RWPE2 (cell line): ENCODE measurements around the gene TGM2.

Source experiments
- ATAC-seq: fragments of 200-7000 bp; cut with Tn5 transposase; 3 replicates; pipeline ENCODE4 v1.9.1; 2021; ENCODE audit warnings: low read depth
- DNase-seq: peaks from one replicate; pipeline ENCODE4 v3.0.0-alpha.2; 2020; ENCODE audit warnings: low spot score
- H3K27ac ChIP-seq: fragments of 450-650 bp; 2 replicates; pipeline ENCODE4 v1.5.1; 2017; ENCODE audit warnings: mild to moderate bottlenecking; ENCODE audit not compliant: poor library complexity, severe bottlenecking
- H3K27me3 ChIP-seq: fragments of 250-450 bp; sonication (Bioruptor Pico); 2 replicates; pipeline ENCODE4 v1.5.1; 2021; ENCODE audit warnings: mild to moderate bottlenecking, moderate library complexity; ENCODE audit not compliant: insufficient read depth, poor library complexity, severe bottlenecking
- H3K36me3 ChIP-seq: fragments of 250-450 bp; sonication (Bioruptor Pico); 2 replicates; pipeline ENCODE4 v1.5.1; 2020; ENCODE audit warnings: low read depth, mild to moderate bottlenecking, moderate library complexity
- H3K4me1 ChIP-seq: fragments of 250-450 bp; sonication (Bioruptor Pico); 2 replicates; pipeline ENCODE4 v1.5.1; 2021; ENCODE audit warnings: mild to moderate bottlenecking, moderate library complexity; ENCODE audit not compliant: insufficient read depth, poor library complexity, severe bottlenecking
- H3K4me3 ChIP-seq: fragments of 250-450 bp; sonication (Bioruptor Pico); 2 replicates; pipeline ENCODE4 v1.5.1; 2021; ENCODE audit warnings: mild to moderate bottlenecking, moderate library complexity; ENCODE audit not compliant: severe bottlenecking
- H3K9me3 ChIP-seq: fragments of 250-450 bp; sonication (Bioruptor Pico); 2 replicates; pipeline ENCODE4 v1.5.1; 2021; ENCODE audit warnings: mild to moderate bottlenecking, moderate library complexity; ENCODE audit not compliant: severe bottlenecking
- CTCF ChIP-seq: fragments of 450-650 bp; IDR thresholded peaks from one replicate; pipeline ENCODE4 v1.5.1; 2017; ENCODE audit warnings: mild to moderate bottlenecking, moderate library complexity; ENCODE audit not compliant: poor library complexity, severe bottlenecking

Gene TGM2

GRCh38 chr20:38211200-38212097 is 46.4 kb upstream of the TGM2 start:
- ATAC-seq = no peak
- peak overlapping the region; percentile 52 for H3K27ac ChIP-seq
- no peaks in the 10 kb centered on the region for H3K27me3 ChIP-seq
- peak; percentile 71 for DNase-seq
- H3K9me3 ChIP-seq = no peaks in the 10 kb centered on the region
- TF ChIP-seq CTCF = no peak
- no peak overlapping the region for H3K4me3 ChIP-seq
- no peaks in the 10 kb centered on the region for H3K36me3 ChIP-seq
- peaks cover 16% of the 10 kb centered on the region for H3K4me1 ChIP-seq

- peaks cover 16% of the 10 kb centered on the region for H3K4me1 ChIP-seq
- no peaks in the 10 kb centered on the region for H3K36me3 ChIP-seq
- DNase-seq = peak; percentile 87
- peak overlapping the region; percentile 52 for H3K27ac ChIP-seq
- no peaks in the 10 kb centered on the region for H3K27me3 ChIP-seq
- TF ChIP-seq CTCF = no peak
- no peaks in the 10 kb centered on the region for H3K9me3 ChIP-seq
- H3K4me3 ChIP-seq = no peak overlapping the region
- ATAC-seq = peak; percentile 66
Measured at GRCh38 chr20:38210741-38211140, 45.7 kb upstream of the TGM2 start.

DNA sequence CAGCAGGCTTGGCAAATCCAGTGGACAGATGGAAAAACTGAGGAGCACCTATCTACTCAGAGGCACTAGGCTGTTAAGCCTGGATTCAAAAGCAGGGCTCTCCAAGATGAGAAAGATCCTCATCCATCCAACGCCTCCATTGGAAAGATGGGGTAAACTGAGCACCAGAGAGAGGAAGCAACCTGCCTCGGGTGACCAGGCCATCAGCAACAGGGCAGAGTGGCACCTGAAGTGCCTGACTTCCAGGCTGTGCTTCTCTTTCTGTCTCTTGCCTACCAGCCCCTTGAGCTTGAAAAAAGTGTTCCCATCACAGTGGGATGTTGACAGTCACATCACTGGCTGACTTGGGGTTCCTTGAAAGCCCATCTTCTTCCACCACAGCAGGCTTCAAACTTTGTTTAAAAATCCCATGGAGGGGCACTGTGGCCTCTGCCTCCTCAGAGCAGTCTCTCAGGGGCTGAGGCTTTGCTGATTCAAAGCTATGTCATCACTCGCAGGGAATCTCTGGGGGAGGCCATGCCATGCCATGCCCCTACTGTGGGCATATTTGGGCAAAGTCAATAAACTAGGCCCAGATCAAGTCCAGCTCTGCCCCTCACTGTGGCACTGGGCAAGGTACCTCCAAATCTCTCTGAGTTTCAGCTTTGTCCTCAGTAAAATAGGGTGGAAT is 44.8 kb upstream of the TGM2 start:
- Histone ChIP-seq H3K4me1 (peaks cover 16% of the 10 kb centered on the region), H3K36me3 (no peaks in the 10 kb centered on the region), H3K4me3 (no peak overlapping the region), H3K27me3 (no peaks in the 10 kb centered on the region), H3K9me3 (no peaks in the 10 kb centered on the region), H3K27ac (peak overlapping the region; percentile 52)
- peak; percentile 71 for DNase-seq
- TF ChIP-seq CTCF = no peak
- ATAC-seq = peak; percentile 53

DNA sequence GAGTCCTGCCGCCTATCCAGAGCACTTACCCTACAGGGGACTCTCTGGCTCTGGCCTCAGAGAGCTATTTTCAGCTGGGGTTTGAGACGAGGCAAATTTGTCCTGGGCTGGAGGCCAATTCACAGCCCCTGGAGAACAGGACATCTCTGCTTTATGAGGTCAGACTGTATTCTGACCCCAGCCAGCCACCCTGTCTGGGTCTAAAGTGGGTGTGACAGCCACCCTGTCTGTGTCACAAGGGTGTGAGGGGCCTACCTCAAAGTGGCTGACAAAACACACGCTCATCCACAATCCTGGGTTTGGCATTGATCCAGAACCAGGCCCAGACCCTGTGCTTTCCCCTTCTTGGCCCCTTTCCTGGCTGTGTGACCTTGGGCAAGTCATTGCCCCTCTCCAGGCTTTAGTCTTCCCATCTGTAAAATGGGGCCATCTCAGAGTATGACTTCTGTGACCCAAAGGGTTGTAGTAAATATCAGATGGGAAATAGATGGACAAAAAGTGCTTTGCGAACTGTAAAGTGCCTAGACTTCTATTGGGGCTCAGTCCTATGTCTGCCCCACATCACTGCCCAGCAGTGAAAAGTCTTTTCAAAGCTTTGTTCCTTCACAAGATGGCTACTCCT is 44.1 kb upstream of the TGM2 start:
- ATAC-seq (no peak), DNase-seq (peak; percentile 72)
- Histone ChIP-seq H3K36me3 (no peaks in the 10 kb centered on the region), H3K27ac (peak overlapping the region; percentile 52), H3K9me3 (no peaks in the 10 kb centered on the region), H3K4me1 (peaks cover 16% of the 10 kb centered on the region), H3K4me3 (no peak overlapping the region), H3K27me3 (no peaks in the 10 kb centered on the region)
- no peak for TF ChIP-seq CTCF
